ENCODE data around the gene ALLC. TPM values are rescaled to one million over a fixed set of nuclear protein-coding genes. Genes with fewer than 3 reads are reported as not detected.

Gene ALLC
- total and polyA plus RNA-seq, 11 donors, result not detected

DNA sequence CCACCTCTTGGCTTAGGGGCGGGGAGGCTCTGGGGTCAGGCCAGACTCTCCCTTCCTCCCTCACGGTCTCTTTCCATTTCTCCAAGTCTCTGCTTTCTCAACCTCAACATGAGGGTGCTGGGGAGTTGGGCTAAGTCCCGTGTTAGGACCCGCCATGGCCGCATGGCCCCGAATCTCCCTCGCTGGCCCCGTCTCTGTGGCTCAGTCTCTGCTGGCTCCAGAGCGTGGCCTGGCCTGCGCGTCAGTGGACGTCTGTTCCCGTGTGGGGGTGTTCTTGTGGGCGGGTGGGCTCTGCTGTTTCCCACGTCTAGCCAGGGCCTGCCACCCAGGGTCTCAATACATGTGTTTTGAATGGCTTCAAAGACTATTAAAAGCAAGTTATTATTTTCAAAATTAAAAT lies 12.4 kb downstream of the ALLC start:
- no peak for TF ChIP-seq POLR2A (IDR thresholded peaks at IDR 0.05)
- TF ChIP-seq, protein P1, sequence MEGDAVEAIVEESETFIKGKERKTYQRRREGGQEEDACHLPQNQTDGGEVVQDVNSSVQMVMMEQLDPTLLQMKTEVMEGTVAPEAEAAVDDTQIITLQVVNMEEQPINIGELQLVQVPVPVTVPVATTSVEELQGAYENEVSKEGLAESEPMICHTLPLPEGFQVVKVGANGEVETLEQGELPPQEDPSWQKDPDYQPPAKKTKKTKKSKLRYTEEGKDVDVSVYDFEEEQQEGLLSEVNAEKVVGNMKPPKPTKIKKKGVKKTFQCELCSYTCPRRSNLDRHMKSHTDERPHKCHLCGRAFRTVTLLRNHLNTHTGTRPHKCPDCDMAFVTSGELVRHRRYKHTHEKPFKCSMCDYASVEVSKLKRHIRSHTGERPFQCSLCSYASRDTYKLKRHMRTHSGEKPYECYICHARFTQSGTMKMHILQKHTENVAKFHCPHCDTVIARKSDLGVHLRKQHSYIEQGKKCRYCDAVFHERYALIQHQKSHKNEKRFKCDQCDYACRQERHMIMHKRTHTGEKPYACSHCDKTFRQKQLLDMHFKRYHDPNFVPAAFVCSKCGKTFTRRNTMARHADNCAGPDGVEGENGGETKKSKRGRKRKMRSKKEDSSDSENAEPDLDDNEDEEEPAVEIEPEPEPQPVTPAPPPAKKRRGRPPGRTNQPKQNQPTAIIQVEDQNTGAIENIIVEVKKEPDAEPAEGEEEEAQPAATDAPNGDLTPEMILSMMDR (IDR thresholded peaks at IDR 0.05), result no peak
- intact Hi-C loops (cut with DNase I), result no loop called here
- DNase-seq (no peak), ATAC-seq (no peak)
- 89 to 92% (median 90%) methylated on average over 15 of the region's 15 CpGs for WGBS, 4 donors
- H3K4me3 ChIP-seq, result no peak overlapping the region
- no peak overlapping the region for H3K27ac ChIP-seq
- no peaks in the 10 kb centered on the region for H3K36me3 ChIP-seq
- H3K9me3 ChIP-seq, result no peaks in the 10 kb centered on the region
- peaks cover 0 to 5% (median 0%) of the 10 kb centered on the region in 9 donors for H3K27me3 ChIP-seq
- H3K4me1 ChIP-seq, result peaks cover 0 to 7% (median 0%) of the 10 kb centered on the region in 12 donors

DNA sequence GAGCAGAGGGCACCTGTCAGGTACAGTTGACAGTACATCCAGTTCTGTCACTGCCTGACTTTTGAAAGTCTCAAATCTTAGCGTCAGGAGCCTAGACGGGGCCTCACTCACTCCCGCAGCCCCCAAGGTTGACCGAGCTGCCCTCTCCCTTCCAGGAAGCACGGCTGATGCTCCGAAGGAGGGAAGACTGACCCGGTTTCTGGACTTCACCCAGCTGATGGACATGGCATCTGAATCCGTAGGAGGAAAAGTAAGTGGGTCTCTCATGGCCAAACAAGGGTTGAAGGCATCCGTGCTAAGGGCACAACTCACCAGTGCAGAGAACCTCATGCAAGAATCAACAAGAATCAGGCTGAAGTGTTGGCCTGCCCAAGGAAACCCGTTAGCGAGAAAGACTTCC lies 12.9 kb downstream of the ALLC start:
- intact Hi-C loops (cut with DNase I), result no loop called here
- Histone ChIP-seq H3K27me3 (peaks cover 0 to 5% (median 0%) of the 10 kb centered on the region in 9 donors), H3K9me3 (no peaks in the 10 kb centered on the region), H3K27ac (no peak overlapping the region), H3K4me3 (no peak overlapping the region), H3K36me3 (no peaks in the 10 kb centered on the region), H3K4me1 (peaks cover 0 to 7% (median 0%) of the 10 kb centered on the region in 12 donors)
- WGBS, 4 donors, result 85 to 89% (median 86%) methylated on average over 11 of the region's 11 CpGs
- TF ChIP-seq, protein P1 (IDR thresholded peaks at IDR 0.05), result no peak
- no peak for DNase-seq
- ATAC-seq, result no peak

DNA sequence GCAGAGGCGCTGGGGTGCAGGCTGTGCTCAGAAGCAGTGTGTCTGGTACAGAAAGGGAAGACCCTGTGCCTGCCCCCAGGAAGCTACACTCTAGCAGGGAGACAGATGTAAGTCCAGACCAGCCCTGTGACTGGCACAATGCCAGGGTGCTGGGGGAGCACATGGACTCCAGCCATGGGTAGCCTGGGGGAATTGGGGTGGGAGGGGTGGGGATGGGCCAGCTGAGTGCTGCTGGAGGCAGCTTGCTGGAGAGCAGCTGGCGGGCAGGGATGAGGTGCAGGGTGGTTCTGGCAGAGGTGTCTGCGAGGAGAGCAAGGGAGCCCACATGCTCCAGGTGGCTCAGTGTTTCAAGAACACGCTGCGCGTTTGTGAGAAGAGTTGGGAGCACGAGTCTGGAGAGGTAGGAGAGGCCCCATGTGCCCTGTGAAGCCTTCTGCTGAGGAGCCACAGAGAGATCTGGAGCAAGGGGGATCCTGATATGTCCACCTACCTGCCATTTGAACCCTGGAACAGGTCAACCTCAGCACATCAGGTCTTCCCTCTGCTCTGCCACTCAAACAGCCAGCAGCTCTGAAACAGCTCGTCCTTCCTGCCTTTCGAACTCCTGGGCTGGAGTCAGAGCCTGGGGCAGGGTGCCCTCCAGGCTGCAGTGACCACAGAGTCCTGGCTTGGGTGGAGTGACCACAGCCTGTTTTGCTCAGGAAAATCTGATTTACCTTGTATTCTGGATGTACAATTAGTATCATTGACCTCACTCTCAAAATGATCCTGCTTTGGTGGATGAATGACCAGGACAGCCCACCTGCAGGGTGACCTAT lies 15.1 kb downstream of the ALLC start:
- ATAC-seq (no peak), DNase-seq (no peak)
- Histone ChIP-seq H3K36me3 (no peaks in the 10 kb centered on the region), H3K27ac (no peak overlapping the region), H3K9me3 (no peaks in the 10 kb centered on the region), H3K4me3 (no peak overlapping the region), H3K27me3 (peaks cover 0 to 7% (median 0%) of the 10 kb centered on the region in 9 donors), H3K4me1 (no peaks in the 10 kb centered on the region)
- intact Hi-C loops (cut with DNase I), result no loop called here
- TF ChIP-seq, protein P1 (IDR thresholded peaks at IDR 0.05), result no peak
- TF ChIP-seq POLR2A (IDR thresholded peaks at IDR 0.05), result no peak
- 82 to 90% (median 85%) methylated on average over 9 of the region's 9 CpGs for WGBS, 4 donors

DNA sequence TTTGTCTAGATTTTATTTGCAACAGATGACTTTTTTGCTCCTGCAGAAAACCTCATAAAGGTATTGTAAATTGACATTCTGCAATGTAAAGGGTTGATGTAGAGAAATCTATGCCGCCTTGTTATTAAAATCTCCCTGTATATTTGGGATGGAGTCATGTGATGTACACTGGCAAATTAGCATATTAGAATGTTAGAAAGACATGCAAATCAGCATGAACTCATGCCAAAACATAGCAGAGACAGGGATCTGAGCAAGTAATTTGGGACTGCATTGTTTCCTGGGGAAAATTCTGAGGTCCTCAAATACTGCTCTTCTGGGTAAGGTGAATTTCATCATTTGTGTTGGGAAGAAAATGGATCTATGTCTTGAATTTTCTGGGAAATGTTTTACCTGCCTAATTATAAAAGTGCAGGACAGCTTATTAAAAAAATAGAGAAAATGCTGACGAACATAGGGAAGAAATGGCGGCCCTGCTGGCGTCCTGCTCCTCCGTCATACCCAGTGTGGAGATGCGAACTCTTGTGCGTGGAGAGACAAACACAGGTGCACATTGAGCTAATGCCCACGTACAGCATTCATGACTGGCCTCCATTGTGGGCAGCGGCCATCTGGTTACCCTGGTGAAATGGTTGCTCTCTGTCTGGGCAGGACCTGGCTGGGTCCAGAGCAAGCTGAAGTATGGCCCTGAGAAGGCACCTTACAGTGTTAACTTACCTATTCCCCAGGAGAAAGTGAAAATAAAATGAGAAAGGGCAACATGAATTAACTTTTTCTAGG lies 16.3 kb downstream of the ALLC start:
- ATAC-seq (no peak), DNase-seq (no peak)
- intact Hi-C loops (cut with DNase I), result no loop called here
- no peaks in the 10 kb centered on the region for H3K9me3 ChIP-seq
- no peak overlapping the region for H3K4me3 ChIP-seq
- WGBS, 4 donors, result 87 to 91% (median 88%) methylated on average over 9 of the region's 9 CpGs
- no peaks in the 10 kb centered on the region for H3K36me3 ChIP-seq
- no peak overlapping the region for H3K27ac ChIP-seq
- H3K4me1 ChIP-seq, result no peaks in the 10 kb centered on the region
- peaks cover 0 to 15% (median 0%) of the 10 kb centered on the region in 9 donors for H3K27me3 ChIP-seq
- TF ChIP-seq, protein P1 (IDR thresholded peaks at IDR 0.05), result no peak
